CD4-positive, CD25-positive, alpha-beta regulatory T cell (primary cell): ENCODE data around the gene MCM5. TPM values are rescaled to one million over a fixed set of nuclear protein-coding genes. Genes with fewer than 3 reads are reported as not detected.

Experiments used
- ATAC-seq, 2 donors: fragments of 150-1000 bp; cut with Tn5 transposase; one replicate each; pipeline ENCODE4 v1.10.0; 2021; ENCODE audit warnings: low read depth in 2 of 2, moderate number of reproducible peaks in 2 of 2, moderate library complexity in 1 of 2
- DNase-seq, 3 donors: peaks; one replicate each; pipeline versions ENCODE4 v3.0.0 to v3.0.0-alpha.2; 2012 to 2022; ENCODE audit warnings: mixed read lengths in 1 of 3
- H3K27ac ChIP-seq: one replicate; pipeline ENCODE4 v1.7.0; 2013; ENCODE audit warnings: mild to moderate bottlenecking, low read length; ENCODE audit not compliant: insufficient read depth, poor library complexity, severe bottlenecking
- H3K27me3 ChIP-seq: one replicate; pipeline ENCODE4 v1.7.0; 2013; ENCODE audit warnings: low read length; ENCODE audit not compliant: control insufficient read depth, insufficient read depth
- H3K36me3 ChIP-seq: one replicate; pipeline ENCODE4 v1.7.0; 2013; ENCODE audit warnings: mild to moderate bottlenecking, low read length, moderate library complexity; ENCODE audit not compliant: control insufficient read depth, insufficient read depth
- H3K4me1 ChIP-seq: 2 replicates; pipeline ENCODE4 v1.7.0; 2013; ENCODE audit warnings: mild to moderate bottlenecking, low read length; ENCODE audit not compliant: insufficient read depth, control insufficient read depth, poor library complexity, severe bottlenecking
- H3K4me3 ChIP-seq: one replicate; pipeline ENCODE4 v1.7.0; 2013; ENCODE audit warnings: low read depth, mild to moderate bottlenecking, low read length, moderate library complexity
- H3K9me3 ChIP-seq, 2 experiments: 1 replicate in 1 of 2; 2 replicates in 1 of 2; pipeline ENCODE4 v1.7.0; 2013; ENCODE audit warnings: low read length in 2 of 2, mild to moderate bottlenecking in 1 of 2, moderate library complexity in 1 of 2; ENCODE audit not compliant: control insufficient read depth in 2 of 2
- H3K27ac Mint-ChIP-seq, 3 donors: one replicate each; pipeline ENCODE4 v1.8.0; 2020 to 2022; ENCODE audit warnings: mild to moderate bottlenecking in 3 of 3, mixed read lengths in 3 of 3, moderate library complexity in 2 of 3
- H3K27me3 Mint-ChIP-seq: one replicate; pipeline ENCODE4 v1.8.0; 2022; ENCODE audit warnings: mild to moderate bottlenecking, mixed read lengths
- H3K36me3 Mint-ChIP-seq: one replicate; pipeline ENCODE4 v1.8.0; 2020; ENCODE audit warnings: mixed read lengths
- H3K4me1 Mint-ChIP-seq, 4 donors: one replicate each; pipeline ENCODE4 v1.8.0; 2020 to 2022; ENCODE audit warnings: mixed read lengths in 4 of 4, mild to moderate bottlenecking in 1 of 4
- H3K4me3 Mint-ChIP-seq, 4 donors: one replicate each; pipeline ENCODE4 v1.8.0; 2020 to 2022; ENCODE audit warnings: mild to moderate bottlenecking in 4 of 4, mixed read lengths in 4 of 4, moderate library complexity in 3 of 4
- H3K9me3 Mint-ChIP-seq, 7 donors: one replicate each; pipeline ENCODE4 v1.8.0; 2020 to 2022; ENCODE audit warnings: mixed read lengths in 7 of 7, mild to moderate bottlenecking in 3 of 7, moderate library complexity in 2 of 7
- polyA plus RNA-seq, 4 donors: library from polyadenylated mRNA; unstranded; fragments of 300-500 nt; fragmentation: Illumina TruSeq; gene quantifications; one replicate each; pipeline ENCODE4 v1.2.3, GENCODE V29; 2021
- total RNA-seq: library from RNA; stranded (reverse); gene quantifications from one replicate; pipeline ENCODE4 v1.2.3, GENCODE V29; 2022

MCM5 gene
- total RNA-seq (59.7 TPM), polyA plus RNA-seq (10 to 100 TPM; 40.6 to 50.9 (median 43.4) TPM)

- Histone ChIP-seq H3K4me1 (peaks cover 28% of the 10 kb centered on the region), H3K27ac (peak within 1 kb of the TSS; percentile 79), H3K27me3 (no peaks in the 10 kb centered on the region), H3K9me3 (no peaks in the 10 kb centered on the region), H3K4me3 (peak within 1 kb of the TSS; percentile 89), H3K36me3 (peaks cover 22% of the 10 kb centered on the region)
- Mint-ChIP-seq H3K9me3 (peaks cover 0 to 3% (median 0%) of the 10 kb centered on the region in 7 donors), H3K27ac (peak within 1 kb of the TSS; percentile 98 to 99 (median 99)), H3K27me3 (no peaks in the 10 kb centered on the region), H3K36me3 (peaks cover 27% of the 10 kb centered on the region), H3K4me3 (peak within 1 kb of the TSS; percentile 99 to 100 (median 99)), H3K4me1 (peaks cover 10 to 30% (median 22%) of the 10 kb centered on the region in 4 donors)
- peak; percentile 99 for ATAC-seq
- DNase-seq = peak; percentile 96 to 99 (median 98)
These were observed at the start of gene MCM5 for GRCh38 chr22:35399678-35400500. Gene MCM5 (plus strand): TSS chr22:35400140. CDS start chr22:35400439, 299 bp downstream.

GRCh38 chr22:35350539-35351503 is 49.1 kb upstream of the MCM5 start:
- Histone ChIP-seq H3K27ac (no peak overlapping the region), H3K4me3 (peak overlapping the region; percentile 77), H3K36me3 (no peaks in the 10 kb centered on the region), H3K9me3 (no peaks in the 10 kb centered on the region), H3K4me1 (peaks cover 24% of the 10 kb centered on the region), H3K27me3 (no peaks in the 10 kb centered on the region)
- H3K4me3 Mint-ChIP-seq = peak overlapping the region; percentile 78 to 90 (median 88)
- no peaks in the 10 kb centered on the region for H3K27me3 Mint-ChIP-seq
- DNase-seq = peak; percentile 80 to 93 (median 84)
- ATAC-seq = peak; percentile 89 to 92
- H3K4me1 Mint-ChIP-seq = peaks cover 8 to 33% (median 17%) of the 10 kb centered on the region in 4 donors
- H3K36me3 Mint-ChIP-seq = no peaks in the 10 kb centered on the region
- H3K9me3 Mint-ChIP-seq = no peaks in the 10 kb centered on the region
- peak overlapping the region; percentile 78 to 93 (median 83) for H3K27ac Mint-ChIP-seq

GRCh38 chr22:35352214-35353111 is 47.5 kb upstream of the MCM5 start:
- Histone ChIP-seq H3K27me3 (no peaks in the 10 kb centered on the region), H3K36me3 (no peaks in the 10 kb centered on the region), H3K9me3 (no peaks in the 10 kb centered on the region), H3K27ac (peak overlapping the region; percentile 51), H3K4me1 (peaks cover 24% of the 10 kb centered on the region), H3K4me3 (no peak overlapping the region)
- DNase-seq (peak in 2 of 3 donors; percentile 28 to 79), ATAC-seq (peak; percentile 41 to 45)
- H3K27me3 Mint-ChIP-seq = no peaks in the 10 kb centered on the region
- H3K27ac Mint-ChIP-seq = peak overlapping the region; percentile 84 to 86 (median 85)
- H3K4me3 Mint-ChIP-seq = peak overlapping the region; percentile 70 to 90 (median 84)
- H3K36me3 Mint-ChIP-seq = no peaks in the 10 kb centered on the region
- peaks cover 8 to 33% (median 17%) of the 10 kb centered on the region in 4 donors for H3K4me1 Mint-ChIP-seq
- no peaks in the 10 kb centered on the region for H3K9me3 Mint-ChIP-seq

GRCh38 chr22:35353318-35353717 is 46.6 kb upstream of the MCM5 start:
- Histone ChIP-seq H3K27ac (no peak overlapping the region), H3K9me3 (no peaks in the 10 kb centered on the region), H3K36me3 (no peaks in the 10 kb centered on the region), H3K4me1 (peaks cover 24% of the 10 kb centered on the region), H3K27me3 (no peaks in the 10 kb centered on the region), H3K4me3 (no peak overlapping the region)
- no peak for DNase-seq
- H3K36me3 Mint-ChIP-seq = no peaks in the 10 kb centered on the region
- no peaks in the 10 kb centered on the region for H3K9me3 Mint-ChIP-seq
- H3K27ac Mint-ChIP-seq = peak overlapping the region in 1 of 3 donors; percentile 11
- ATAC-seq = no peak
- peak overlapping the region in 2 of 4 donors; percentile 26 to 78 for H3K4me3 Mint-ChIP-seq
- peaks cover 5% of the 10 kb centered on the region for H3K27me3 Mint-ChIP-seq
- H3K4me1 Mint-ChIP-seq = peaks cover 8 to 33% (median 17%) of the 10 kb centered on the region in 4 donors

DNA sequence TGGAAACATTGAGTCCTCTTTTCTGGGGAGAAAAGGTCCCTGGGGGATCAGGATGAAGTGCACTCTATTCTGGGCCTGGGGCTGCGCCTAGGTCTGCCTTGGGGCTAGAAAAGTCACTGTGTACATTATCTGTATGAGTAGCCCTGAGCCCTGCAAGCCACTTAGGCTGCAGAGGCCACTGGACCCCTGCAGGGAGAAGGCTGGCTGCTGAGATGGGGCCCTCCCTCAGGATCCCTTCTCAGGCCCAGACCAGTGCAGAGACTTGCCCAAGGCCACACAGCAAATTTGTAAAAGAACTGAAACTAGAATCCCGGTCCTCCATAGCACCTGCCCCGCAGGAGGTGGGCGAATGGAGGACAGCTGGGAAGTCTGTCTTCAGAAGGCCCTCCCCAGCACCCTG is 45.9 kb upstream of the MCM5 start:
- ATAC-seq (no peak), DNase-seq (no peak)
- no peak overlapping the region for H3K27ac Mint-ChIP-seq
- no peaks in the 10 kb centered on the region for H3K36me3 Mint-ChIP-seq
- H3K27me3 Mint-ChIP-seq = peaks cover 7% of the 10 kb centered on the region
- Histone ChIP-seq H3K27ac (no peak overlapping the region), H3K4me1 (peaks cover 24% of the 10 kb centered on the region), H3K9me3 (no peaks in the 10 kb centered on the region), H3K4me3 (no peak overlapping the region), H3K36me3 (no peaks in the 10 kb centered on the region), H3K27me3 (no peaks in the 10 kb centered on the region)
- H3K4me3 Mint-ChIP-seq = peak overlapping the region in 1 of 4 donors; percentile 86
- no peaks in the 10 kb centered on the region for H3K9me3 Mint-ChIP-seq
- H3K4me1 Mint-ChIP-seq = peaks cover 8 to 33% (median 17%) of the 10 kb centered on the region in 4 donors

DNA sequence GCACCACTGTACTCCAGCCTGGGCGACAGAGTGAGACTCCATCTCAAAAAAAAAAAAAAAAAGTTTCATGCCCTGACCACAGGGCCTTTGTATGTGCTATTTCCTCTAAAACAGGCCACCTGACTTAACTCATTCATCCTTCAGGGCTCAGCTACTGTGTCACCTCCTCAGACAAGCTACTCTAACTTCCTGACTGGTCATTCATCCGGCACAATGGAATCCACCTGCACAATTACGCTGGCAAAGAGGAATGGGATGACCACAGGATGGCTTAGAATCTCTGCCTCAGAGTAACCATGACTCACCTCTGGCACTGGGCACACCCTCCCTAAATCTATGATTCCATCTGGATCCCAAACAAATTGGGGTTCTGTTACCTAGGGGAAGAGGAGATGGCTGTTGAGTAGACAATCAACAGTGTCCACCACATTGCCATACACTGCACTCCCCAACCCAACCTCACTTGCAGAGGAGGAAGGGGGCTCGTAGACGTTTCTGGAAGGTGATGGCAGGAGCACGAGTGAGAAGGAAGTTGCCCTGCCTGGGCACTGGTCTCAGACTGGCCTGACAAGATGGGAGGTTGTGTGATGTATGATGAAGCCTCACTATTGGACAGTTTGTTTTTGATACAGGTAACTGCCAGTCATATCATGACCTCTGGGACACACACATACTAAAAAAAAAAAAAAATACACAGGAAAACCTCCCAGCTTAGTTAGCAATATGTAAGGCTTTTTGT is 41.9 kb upstream of the MCM5 start:
- H3K27me3 Mint-ChIP-seq = peaks cover 11% of the 10 kb centered on the region
- ATAC-seq = no peak
- peaks cover 2% of the 10 kb centered on the region for H3K4me1 ChIP-seq
- peak overlapping the region in 1 of 3 donors; percentile 78 for H3K27ac Mint-ChIP-seq
- no peaks in the 10 kb centered on the region for H3K27me3 ChIP-seq
- peaks cover 0 to 3% (median 0%) of the 10 kb centered on the region in 4 donors for H3K4me1 Mint-ChIP-seq
- H3K4me3 ChIP-seq = no peak overlapping the region
- no peak overlapping the region for H3K4me3 Mint-ChIP-seq
- H3K9me3 ChIP-seq = no peaks in the 10 kb centered on the region
- H3K27ac ChIP-seq = no peak overlapping the region
- H3K36me3 Mint-ChIP-seq = no peaks in the 10 kb centered on the region
- DNase-seq = no peak
- no peaks in the 10 kb centered on the region for H3K9me3 Mint-ChIP-seq
- no peaks in the 10 kb centered on the region for H3K36me3 ChIP-seq
